GM18526 (cell line): ENCODE results near the gene CCDC148.

Source experiments
- POLR2A ChIP-seq: IDR thresholded peaks from 3 replicates; pipeline ENCODE4 v1.6.1; 2011; ENCODE audit not compliant: insufficient read length; ENCODE audit errors: extremely low read depth

CCDC148 gene

GRCh38 chr2:158339513-158339912, 117.0 kb downstream of the CCDC148 start:
- no peak for TF ChIP-seq POLR2A

- TF ChIP-seq POLR2A = no peak
These were observed 119.5 kb downstream of the CCDC148 start for GRCh38 chr2:158337018-158337417.

GRCh38 chr2:158325782-158326340, 130.7 kb downstream of the CCDC148 start:
- TF ChIP-seq POLR2A = no peak

GRCh38 chr2:158325031-158325781, 131.3 kb downstream of the CCDC148 start:
- no peak for TF ChIP-seq POLR2A

- TF ChIP-seq POLR2A = no peak
These were observed 133.2 kb downstream of the CCDC148 start for GRCh38 chr2:158323381-158323780.

- no peak for TF ChIP-seq POLR2A
These were observed 135.3 kb downstream of the CCDC148 start for GRCh38 chr2:158321264-158321663.

- TF ChIP-seq POLR2A = no peak
These were observed 137.3 kb downstream of the CCDC148 start for GRCh38 chr2:158319269-158319668.

GRCh38 chr2:158317642-158318041, 138.9 kb downstream of the CCDC148 start:
- no peak for TF ChIP-seq POLR2A

- TF ChIP-seq POLR2A = no peak
These were observed 140.6 kb downstream of the CCDC148 start for GRCh38 chr2:158315803-158316414.

GRCh38 chr2:158315000-158315399, 141.6 kb downstream of the CCDC148 start:
- TF ChIP-seq POLR2A = no peak

GRCh38 chr2:158313734-158314133, 142.8 kb downstream of the CCDC148 start:
- no peak for TF ChIP-seq POLR2A

- TF ChIP-seq POLR2A = no peak
These were observed 143.6 kb downstream of the CCDC148 start for GRCh38 chr2:158312981-158313380.

- no peak for TF ChIP-seq POLR2A
These were observed 151.1 kb downstream of the CCDC148 start for GRCh38 chr2:158305501-158305900.

GRCh38 chr2:158300394-158300793, 156.2 kb downstream of the CCDC148 start:
- TF ChIP-seq POLR2A = no peak

- TF ChIP-seq POLR2A = no peak
These were observed 158.9 kb downstream of the CCDC148 start for GRCh38 chr2:158297606-158298005.

GRCh38 chr2:158297120-158297519, 159.4 kb downstream of the CCDC148 start:
- TF ChIP-seq POLR2A = no peak
